Tibial nerve (tissue), 4 donors: ENCODE results near the gene CFAP99. TPM values are rescaled to one million over a fixed set of nuclear protein-coding genes. Genes with fewer than 3 reads are reported as not detected.

Experiments
- DNase-seq, 2 donors: peaks; one replicate each; pipeline ENCODE4 v3.0.0-alpha.2; 2019; ENCODE audit warnings: low spot score in 2 of 2
- H3K27ac ChIP-seq, 4 donors: fragments of 200-600 bp; sonication (generic) in 3 of 4; one replicate each; pipeline ENCODE4 v1.5.1; 2017 to 2019; ENCODE audit warnings: mild to moderate bottlenecking in 1 of 4
- H3K27me3 ChIP-seq, 2 donors: fragments of 200-600 bp; sonication (generic) in 1 of 2; one replicate each; pipeline versions ENCODE4 v1.5.1 to v1.6.0; 2017 to 2019
- H3K36me3 ChIP-seq, 3 donors: fragments of 200-600 bp; sonication (generic); one replicate each; pipeline ENCODE4 v1.5.1; 2018 to 2019
- H3K4me1 ChIP-seq, 4 donors: fragments of 200-600 bp; sonication (generic) in 3 of 4; one replicate each; pipeline ENCODE4 v1.5.1; 2017 to 2019
- H3K4me3 ChIP-seq, 4 donors: fragments of 200-600 bp; sonication (generic) in 3 of 4; one replicate each; pipeline ENCODE4 v1.5.1; 2017 to 2019; ENCODE audit warnings: mild to moderate bottlenecking in 1 of 4, moderate library complexity in 1 of 4
- H3K9me3 ChIP-seq, 4 donors: fragments of 200-600 bp; sonication (generic) in 3 of 4; one replicate each; pipeline ENCODE4 v1.5.1; 2017 to 2019
- EP300 ChIP-seq, 2 donors: sonication (generic); formaldehyde crosslinking; IDR thresholded peaks; one replicate each; pipeline ENCODE4 v1.6.1; 2017; ENCODE audit warnings: antibody characterized with exemption in 2 of 2, mild to moderate bottlenecking in 1 of 2
- POLR2A ChIP-seq, 2 donors: fragments of 450-650 bp; IDR thresholded peaks; one replicate each; pipeline ENCODE4 v1.6.1; 2017; ENCODE audit warnings: antibody characterized with exemption in 2 of 2, mild to moderate bottlenecking in 2 of 2, moderate library complexity in 2 of 2
- WGBS, 2 donors: methylation state at CpG; one replicate each; pipeline ENCODE4 v1.1.5; 2018; 5-methylcytosine and 5-hydroxymethylcytosine counted together
- total RNA-seq, 4 donors: library from RNA; depleted of rRNA; stranded (reverse); fragments of >200 nt; gene quantifications; one replicate each; pipeline ENCODE4 v1.1.0, GENCODE V29; 2016
- TF ChIP-seq, protein P1 (sequence below), 5 experiments: fragments of 200-600 bp in 3 of 5; fragments of 450-650 bp in 2 of 5; sonication (generic) in 3 of 5; IDR thresholded peaks; one replicate each; pipeline ENCODE4 v1.5.1; 2016 to 2019; ENCODE audit warnings: antibody characterized with exemption in 5 of 5, mild to moderate bottlenecking in 3 of 5, moderate library complexity in 2 of 5

The CFAP99 gene
- total RNA-seq, 4 donors from 2014 or later, result not detected

DNA sequence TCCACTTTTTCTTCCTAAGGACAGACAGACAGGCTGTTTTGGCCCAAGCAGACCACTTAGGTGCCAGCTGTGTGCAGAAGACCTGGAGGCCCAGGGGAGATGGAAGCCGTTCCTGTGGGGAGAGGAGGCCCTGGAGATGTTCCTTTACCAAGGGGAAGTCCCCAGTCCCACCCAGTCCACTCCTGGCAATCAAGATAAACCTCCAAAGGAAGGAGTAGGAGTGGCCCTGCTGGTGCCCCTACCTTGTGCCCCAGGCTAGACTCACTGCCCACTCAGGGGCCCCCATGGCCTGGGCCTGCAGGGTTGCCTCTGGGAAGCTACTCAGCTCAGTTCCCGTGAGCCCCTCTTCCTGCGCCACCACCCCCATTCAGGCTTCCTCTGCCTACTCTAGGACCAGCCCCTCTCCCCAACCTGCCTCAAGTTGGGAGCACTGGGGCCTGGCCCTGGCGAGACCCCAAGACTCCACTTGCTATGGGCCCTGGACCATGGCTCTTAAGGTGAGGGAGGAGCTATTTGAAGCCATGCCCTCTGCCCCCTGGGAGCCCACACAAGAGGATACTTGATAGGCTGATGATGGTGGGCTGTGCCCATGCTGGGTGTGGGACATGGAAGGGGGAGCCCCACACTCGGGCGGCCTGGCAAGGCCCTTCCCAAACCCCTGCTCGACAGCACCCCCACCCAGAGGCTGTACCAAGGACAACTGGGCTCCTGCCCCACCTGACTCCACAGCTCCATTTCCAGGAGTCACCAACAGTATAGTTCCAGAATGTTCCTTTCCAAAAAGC lies 25.4 kb downstream of the CFAP99 start:
- Histone ChIP-seq H3K4me1 (no peaks in the 10 kb centered on the region), H3K27ac (no peak overlapping the region), H3K9me3 (no peaks in the 10 kb centered on the region), H3K4me3 (no peak overlapping the region), H3K27me3 (no peaks in the 10 kb centered on the region), H3K36me3 (no peaks in the 10 kb centered on the region)
- no peak for DNase-seq
- WGBS, 2 donors, result 84 to 92% methylated on average over 7 of the region's 7 CpGs
- TF ChIP-seq, protein P1, sequence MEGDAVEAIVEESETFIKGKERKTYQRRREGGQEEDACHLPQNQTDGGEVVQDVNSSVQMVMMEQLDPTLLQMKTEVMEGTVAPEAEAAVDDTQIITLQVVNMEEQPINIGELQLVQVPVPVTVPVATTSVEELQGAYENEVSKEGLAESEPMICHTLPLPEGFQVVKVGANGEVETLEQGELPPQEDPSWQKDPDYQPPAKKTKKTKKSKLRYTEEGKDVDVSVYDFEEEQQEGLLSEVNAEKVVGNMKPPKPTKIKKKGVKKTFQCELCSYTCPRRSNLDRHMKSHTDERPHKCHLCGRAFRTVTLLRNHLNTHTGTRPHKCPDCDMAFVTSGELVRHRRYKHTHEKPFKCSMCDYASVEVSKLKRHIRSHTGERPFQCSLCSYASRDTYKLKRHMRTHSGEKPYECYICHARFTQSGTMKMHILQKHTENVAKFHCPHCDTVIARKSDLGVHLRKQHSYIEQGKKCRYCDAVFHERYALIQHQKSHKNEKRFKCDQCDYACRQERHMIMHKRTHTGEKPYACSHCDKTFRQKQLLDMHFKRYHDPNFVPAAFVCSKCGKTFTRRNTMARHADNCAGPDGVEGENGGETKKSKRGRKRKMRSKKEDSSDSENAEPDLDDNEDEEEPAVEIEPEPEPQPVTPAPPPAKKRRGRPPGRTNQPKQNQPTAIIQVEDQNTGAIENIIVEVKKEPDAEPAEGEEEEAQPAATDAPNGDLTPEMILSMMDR (IDR thresholded peaks at IDR 0.05), result no peak
- TF ChIP-seq POLR2A (IDR thresholded peaks at IDR 0.05) (no peak), EP300 (IDR thresholded peaks at IDR 0.05) (no peak)

DNA sequence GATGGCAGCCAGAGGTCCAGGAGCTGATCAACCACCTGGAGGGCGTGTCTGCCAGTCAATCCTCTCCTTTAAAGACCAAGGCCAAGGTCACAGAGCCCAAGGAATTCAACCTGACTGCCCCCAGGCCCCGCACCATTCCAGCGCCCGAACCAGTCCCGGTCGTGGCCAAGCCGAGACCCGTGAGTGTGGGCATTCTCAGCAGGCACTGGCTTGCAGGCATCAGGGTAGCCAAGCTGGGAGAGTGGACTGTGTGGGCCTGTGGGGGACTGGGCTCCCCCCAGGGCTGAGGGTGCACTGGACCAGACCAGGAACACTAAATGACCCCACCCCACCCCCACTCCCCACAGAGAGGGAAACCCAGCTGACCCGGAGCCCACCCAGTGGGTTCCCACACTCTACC lies 26.4 kb downstream of the CFAP99 start:
- no peaks in the 10 kb centered on the region for H3K27me3 ChIP-seq
- 95 to 96% methylated on average over 9 of the region's 9 CpGs for WGBS, 2 donors
- H3K9me3 ChIP-seq, result no peaks in the 10 kb centered on the region
- no peak for TF ChIP-seq EP300 (IDR thresholded peaks at IDR 0.05)
- TF ChIP-seq, protein P1 (IDR thresholded peaks at IDR 0.05), result no peak
- no peak for TF ChIP-seq POLR2A (IDR thresholded peaks at IDR 0.05)
- no peaks in the 10 kb centered on the region for H3K4me1 ChIP-seq
- H3K4me3 ChIP-seq, result no peak overlapping the region
- no peaks in the 10 kb centered on the region for H3K36me3 ChIP-seq
- no peak overlapping the region for H3K27ac ChIP-seq
- DNase-seq, result no peak

DNA sequence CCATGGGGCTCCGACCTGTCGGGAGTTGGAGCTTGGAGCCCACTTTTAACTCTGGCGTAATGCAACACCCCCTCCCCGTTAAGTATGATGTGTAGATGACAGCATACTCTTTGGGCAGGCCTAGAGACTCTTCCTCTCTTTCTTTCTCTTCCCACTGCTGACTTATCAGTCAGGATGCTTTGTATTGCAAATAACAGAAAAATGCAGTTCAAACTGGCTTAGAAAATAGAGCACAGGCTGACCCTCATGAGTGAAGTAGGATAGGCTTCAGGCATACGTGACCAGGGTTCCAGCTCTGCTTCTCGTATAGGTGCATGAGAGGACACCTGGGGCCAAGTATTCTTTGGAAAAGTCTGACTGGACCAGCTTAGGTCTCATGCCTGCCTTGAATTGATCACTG lies 26.8 kb downstream of the CFAP99 start:
- H3K4me3 ChIP-seq, result no peak overlapping the region
- no peak for DNase-seq
- H3K36me3 ChIP-seq, result no peaks in the 10 kb centered on the region

DNA sequence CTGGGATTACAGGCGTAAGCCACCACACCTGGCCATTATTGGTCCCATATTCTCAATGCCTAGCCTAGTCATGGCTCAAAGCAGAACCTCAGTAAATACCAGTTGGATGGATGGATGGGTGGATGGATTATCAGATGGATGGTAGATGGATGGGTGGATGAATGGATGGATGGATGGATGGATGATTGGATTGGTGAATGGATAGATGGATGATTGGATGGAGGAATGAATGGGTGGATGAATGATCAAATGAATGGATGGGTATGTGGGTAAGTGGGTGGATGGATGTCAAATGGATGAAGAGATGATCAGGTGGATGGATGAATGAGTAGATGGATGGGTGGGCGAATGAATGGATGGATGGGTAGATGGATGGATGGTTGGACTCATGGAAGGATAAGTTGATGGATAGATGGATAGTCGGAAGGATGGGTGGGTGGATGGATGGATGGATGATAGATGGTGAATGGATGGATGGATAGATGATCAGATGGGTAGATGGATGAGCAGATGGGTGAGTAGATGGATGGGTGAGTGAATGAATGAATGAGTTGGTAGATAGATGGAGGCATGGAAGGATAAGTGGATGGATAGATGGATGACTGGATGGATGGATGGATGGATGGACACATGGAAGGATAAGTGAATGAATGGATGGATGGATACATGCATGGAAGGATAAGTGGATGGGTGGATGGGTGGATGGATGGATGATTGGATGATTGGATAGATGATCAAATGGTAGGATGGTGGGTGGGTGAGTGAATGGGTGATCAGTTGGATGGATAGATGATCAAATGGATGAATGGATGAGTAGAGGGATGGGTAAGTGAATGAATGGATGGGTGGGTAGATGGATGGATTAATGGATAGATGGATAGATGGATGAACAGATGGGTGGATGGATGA lies 28.2 kb downstream of the CFAP99 start:
- H3K4me1 ChIP-seq, result no peaks in the 10 kb centered on the region
- H3K27ac ChIP-seq, result no peak overlapping the region
- H3K36me3 ChIP-seq, result no peaks in the 10 kb centered on the region
- TF ChIP-seq, protein P1 (IDR thresholded peaks at IDR 0.05), result no peak
- TF ChIP-seq EP300 (IDR thresholded peaks at IDR 0.05) (no peak), POLR2A (IDR thresholded peaks at IDR 0.05) (no peak)
- no peaks in the 10 kb centered on the region for H3K9me3 ChIP-seq
- no peaks in the 10 kb centered on the region for H3K27me3 ChIP-seq
- WGBS, 2 donors, result 91 to 93% methylated on average over 3 of the region's 3 CpGs
- H3K4me3 ChIP-seq, result no peak overlapping the region
- DNase-seq, result no peak

More for the DNA sequence above, 26.8 kb downstream of the CFAP99 start:
- H3K27me3 ChIP-seq, result no peaks in the 10 kb centered on the region
- H3K4me1 ChIP-seq, result no peaks in the 10 kb centered on the region
- no peak overlapping the region for H3K27ac ChIP-seq
- H3K9me3 ChIP-seq, result no peaks in the 10 kb centered on the region
- WGBS, 2 donors, result 88 to 91% methylated on average over 6 of the region's 6 CpGs
- TF ChIP-seq EP300 (IDR thresholded peaks at IDR 0.05) (no peak), POLR2A (IDR thresholded peaks at IDR 0.05) (no peak)
- TF ChIP-seq, protein P1 (IDR thresholded peaks at IDR 0.05), result no peak

DNA sequence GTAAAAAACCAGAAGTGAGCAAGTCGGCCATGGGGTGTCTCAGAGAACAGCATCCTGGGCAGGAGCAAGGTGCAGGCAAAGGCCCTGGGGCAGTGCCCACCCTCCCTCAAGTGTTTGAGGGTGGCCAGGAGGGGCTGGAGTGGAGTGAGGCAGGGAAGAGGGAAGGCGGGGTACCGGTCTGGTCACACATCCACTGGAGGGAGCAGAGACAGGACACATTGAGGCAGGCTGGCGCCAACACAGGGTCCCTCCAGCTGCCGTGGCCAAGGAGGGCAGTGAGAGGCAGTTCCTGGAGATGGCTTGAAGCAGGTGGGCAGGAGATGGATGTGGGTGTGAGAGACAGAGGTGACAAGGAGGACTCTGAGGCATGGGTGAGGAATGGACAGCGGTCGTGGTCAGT lies 29.8 kb downstream of the CFAP99 start:
- TF ChIP-seq, protein P1 (IDR thresholded peaks at IDR 0.05), result no peak
- no peak for TF ChIP-seq POLR2A (IDR thresholded peaks at IDR 0.05)
- no peak for TF ChIP-seq EP300 (IDR thresholded peaks at IDR 0.05)
- WGBS, 2 donors, result 87 to 93% methylated on average over 7 of the region's 7 CpGs
- Histone ChIP-seq H3K27ac (no peak overlapping the region), H3K27me3 (no peaks in the 10 kb centered on the region), H3K4me3 (no peak overlapping the region), H3K9me3 (no peaks in the 10 kb centered on the region), H3K4me1 (no peaks in the 10 kb centered on the region), H3K36me3 (no peaks in the 10 kb centered on the region)
- no peak for DNase-seq
